ENCODE data around the gene ADAM12.

GRCh38 chr10:126431816-126432215 is 43.5 kb upstream of the ADAM12 start:
- TF ChIP-seq YY1 (IDR thresholded peaks at IDR 0.05; ENCODE audit: insufficient read depth, insufficient read length) (no peak), SUZ12 (IDR thresholded peaks at IDR 0.05; ENCODE audit: extremely low read depth, insufficient read depth, insufficient read length) (no peak), ZNF274 (IDR thresholded peaks at IDR 0.05; ENCODE audit: low read depth, low read length) (no peak)

All from NT2/D1 (cell line).